ACHN (cell line): ENCODE measurements around the gene PNPO.

Experiments
- DNase-seq: peaks from one replicate; pipeline ENCODE4 v3.0.0-alpha.2; 2015
- in situ Hi-C: cut with HindIII; loops from 2 replicates; pipeline ENCODE4 v1.10.0; 2017; ENCODE audit warnings: low sequenced_read_pairs, low pct_ligation_motif_present, low pct_unique_long_range_greater_than_20kb

PNPO gene

GRCh38 chr17:47941246-47942095, at the start of gene PNPO:
Gene PNPO, plus strand, starts transcription at chr17:47941571. Its CDS starts 105 bp downstream, at chr17:47941676.
- peak; percentile 100 for DNase-seq
- in situ Hi-C loops: no loop called here

GRCh38 chr17:47894498-47895346, 46.6 kb upstream of the PNPO start:
- in situ Hi-C loops: no loop called here
- DNase-seq: no peak

DNA sequence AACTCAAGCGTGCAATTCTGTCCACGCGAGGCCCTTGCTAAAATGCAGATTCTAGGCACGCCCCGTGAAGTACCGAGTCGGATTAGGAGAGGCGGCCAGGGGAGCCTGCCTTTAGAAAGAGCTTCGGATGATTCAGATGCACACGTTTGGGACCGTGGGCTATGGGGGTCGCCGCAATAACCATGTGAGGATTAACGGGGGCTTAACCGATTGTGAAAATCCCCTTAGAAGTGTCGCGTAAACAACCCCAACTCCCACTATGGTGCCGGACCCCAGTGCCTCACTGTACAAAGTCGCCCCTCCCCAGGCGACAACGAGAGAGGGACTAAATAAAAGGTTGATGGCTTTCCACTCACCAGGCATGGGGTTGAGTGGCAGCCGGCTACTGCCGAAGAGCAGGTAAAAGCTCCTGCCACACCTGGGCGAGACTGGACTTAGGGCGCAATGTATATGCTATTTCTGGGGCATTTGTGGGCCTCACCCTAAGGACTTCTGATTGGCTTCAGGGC, 46.0 kb upstream of the PNPO start:
- in situ Hi-C loops: no loop called here
- DNase-seq: peak; percentile 47

DNA sequence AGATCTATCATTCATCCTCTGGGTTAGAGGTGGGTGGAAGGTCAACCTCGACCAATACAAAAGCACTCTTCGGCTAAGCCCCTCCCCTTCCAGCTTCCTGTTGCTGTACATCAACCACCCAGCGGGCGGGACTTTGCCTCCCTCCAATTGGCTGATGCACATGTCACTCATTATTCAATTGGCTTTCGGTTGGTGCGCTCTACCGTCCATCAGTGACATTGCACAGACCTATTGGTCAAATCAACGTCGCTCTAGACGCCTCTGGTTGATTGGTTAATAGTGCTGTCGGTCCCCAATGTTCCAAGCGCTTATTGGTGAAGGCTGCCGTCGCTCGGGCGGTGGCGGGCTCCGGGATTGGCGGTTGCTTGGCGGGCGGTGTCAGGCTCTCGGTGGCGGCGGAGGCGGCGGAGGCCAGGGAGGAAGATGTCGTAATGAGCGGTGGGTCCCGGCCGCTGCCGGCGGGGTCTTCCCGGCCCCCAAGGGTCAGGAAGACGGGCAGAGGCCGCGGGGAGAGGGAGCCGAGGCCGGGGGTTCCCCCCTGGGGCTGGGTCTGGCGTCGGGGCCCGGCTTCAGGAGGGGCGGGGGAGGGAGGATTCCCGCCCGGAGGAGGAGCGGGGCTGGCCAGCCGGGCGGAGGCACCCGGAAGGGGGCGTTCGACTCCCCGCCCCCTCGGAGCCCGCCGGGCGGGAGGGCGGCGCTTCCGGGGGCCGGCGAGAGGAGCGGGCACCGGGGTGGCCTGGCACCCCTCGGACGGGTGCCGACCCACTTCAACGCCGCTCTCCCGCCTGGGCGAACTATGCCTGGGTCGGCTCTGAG, 45.3 kb upstream of the PNPO start, which contains the start of gene SP2:
TSS of gene SP2 (plus strand) at position 381 of the 816 bp plus-strand sequence. CDS start at position 432, 51 bp downstream.
- in situ Hi-C loops: no loop called here

DNA sequence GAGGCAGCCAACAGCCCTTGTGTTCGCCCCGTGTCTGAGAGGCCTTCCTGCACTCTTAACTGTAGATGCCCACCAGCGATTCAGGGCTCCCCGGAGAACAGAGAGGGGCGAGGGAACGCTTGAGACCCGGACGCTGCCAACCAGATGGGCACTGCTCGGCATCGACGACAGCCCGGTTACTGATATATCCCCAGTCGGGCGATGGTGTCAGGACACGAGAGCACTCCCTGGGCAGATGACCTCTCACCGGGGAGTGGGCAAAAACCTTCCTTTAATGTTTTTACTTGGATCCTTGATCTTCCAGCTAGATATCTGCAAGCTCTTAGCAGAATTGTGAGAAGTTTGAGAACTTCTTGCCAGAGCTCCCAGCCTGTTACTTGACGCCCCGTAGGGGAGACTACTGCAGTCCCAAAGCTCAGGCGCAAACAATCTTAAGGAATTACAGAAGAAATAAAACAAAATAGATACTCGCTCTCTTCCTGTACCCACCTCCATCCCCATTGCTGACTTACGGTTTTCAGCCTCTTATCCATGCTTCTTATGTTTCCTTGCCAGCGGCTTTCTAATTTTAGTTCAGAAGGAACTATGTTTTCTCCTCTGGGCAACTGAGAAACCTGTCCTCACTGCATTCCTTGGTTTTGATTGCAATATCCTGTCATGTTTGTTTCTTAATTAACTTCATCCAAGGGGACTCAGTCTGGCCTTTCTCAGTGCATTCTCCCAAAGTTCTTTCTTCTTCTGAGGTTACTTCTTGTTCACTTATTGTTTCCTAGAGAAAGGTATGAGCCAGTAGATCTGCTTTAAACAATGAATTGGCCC, 44.5 kb upstream of the PNPO start:
- no peak for DNase-seq
- in situ Hi-C loops: no loop called here

More for the DNA sequence above, 45.3 kb upstream of the PNPO start, which contains the start of gene SP2:
- peak; percentile 100 for DNase-seq

- in situ Hi-C loops: no loop called here
- no peak for DNase-seq
These were observed 43.8 kb upstream of the PNPO start for GRCh38 chr17:47897561-47897960.

DNA sequence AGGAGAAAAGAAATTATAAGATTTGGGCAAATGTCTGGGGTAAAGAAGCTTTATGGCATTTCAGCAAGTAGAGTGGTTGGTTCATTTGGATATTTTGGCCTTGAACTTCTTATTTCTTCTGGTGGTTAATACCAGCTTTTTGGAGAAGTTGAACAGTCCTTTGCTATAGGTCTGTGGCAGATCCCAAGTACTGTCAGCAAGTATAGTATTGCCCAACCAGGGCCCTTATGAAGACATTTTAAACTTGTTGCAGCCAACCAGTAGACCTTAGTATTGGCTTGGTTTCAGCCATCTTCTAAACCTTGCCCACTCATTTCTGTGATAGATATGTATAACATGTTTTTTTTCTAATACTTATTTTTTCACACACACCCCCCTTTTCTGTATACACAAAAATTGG, 43.1 kb upstream of the PNPO start:
- in situ Hi-C loops: no loop called here
- DNase-seq: no peak

GRCh38 chr17:47899643-47900042, 41.7 kb upstream of the PNPO start:
- no peak for DNase-seq
- in situ Hi-C loops: no loop called here

DNA sequence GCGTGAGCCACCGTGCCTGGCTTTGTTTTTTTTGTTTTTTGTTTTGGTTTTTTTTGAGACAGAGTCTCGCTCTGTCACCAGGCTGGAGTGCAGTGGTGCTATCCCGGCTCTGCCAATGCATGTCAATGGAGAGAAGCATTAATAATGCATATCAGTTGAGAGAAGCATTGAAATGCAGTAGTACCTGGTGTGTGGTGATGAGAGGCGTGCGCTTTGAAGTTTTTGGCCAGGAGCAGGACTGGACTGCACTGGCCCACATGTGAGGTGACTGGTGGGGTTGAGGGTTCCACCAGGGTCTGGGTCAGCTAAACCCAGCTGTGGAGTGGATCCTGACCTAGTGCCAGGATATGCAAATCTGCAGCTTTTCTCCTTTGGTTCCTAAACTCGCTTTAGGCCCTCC, 39.9 kb upstream of the PNPO start:
- DNase-seq: no peak
- in situ Hi-C loops: no loop called here

- DNase-seq: no peak
- in situ Hi-C loops: no loop called here
These were observed 39.2 kb upstream of the PNPO start for GRCh38 chr17:47902039-47902744.

GRCh38 chr17:47905221-47905733, 36.1 kb upstream of the PNPO start:
- in situ Hi-C loops: no loop called here
- peak; percentile 50 for DNase-seq

GRCh38 chr17:47906443-47906842, 34.9 kb upstream of the PNPO start:
- DNase-seq: no peak
- in situ Hi-C loops: no loop called here

DNA sequence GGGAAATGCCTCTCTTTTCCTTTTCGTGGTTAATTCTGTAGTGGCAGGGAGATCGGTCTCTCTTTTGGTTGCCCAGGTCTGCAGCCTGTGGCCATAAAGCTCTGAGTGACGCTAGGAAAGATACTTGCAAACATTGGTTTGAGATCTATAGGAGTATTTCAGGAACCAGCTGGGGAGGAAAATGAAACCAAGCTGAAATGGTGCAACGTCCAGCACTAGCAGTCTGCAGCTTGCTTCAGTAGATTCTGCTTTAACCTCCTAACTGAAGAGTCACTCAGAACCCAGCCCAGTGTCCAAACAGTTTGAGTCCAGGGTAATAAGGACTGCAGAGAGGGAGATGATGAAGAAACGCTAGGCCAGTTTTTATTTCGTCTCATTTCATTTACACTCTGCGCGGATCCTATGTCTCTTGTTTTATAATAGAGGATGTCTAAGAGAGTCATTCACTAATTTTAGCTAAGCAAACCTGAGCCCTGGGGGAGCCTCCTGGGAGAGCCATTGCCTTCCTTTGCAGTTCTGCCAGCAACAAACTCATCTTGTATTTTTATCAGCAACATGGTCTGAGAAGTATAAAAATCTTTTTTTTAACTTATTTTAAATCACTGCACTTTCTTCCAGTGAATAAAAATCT, 33.3 kb upstream of the PNPO start:
- no peak for DNase-seq
- in situ Hi-C loops: no loop called here

- in situ Hi-C loops: no loop called here
- no peak for DNase-seq
These were observed 28.3 kb upstream of the PNPO start for GRCh38 chr17:47913050-47913449.

DNA sequence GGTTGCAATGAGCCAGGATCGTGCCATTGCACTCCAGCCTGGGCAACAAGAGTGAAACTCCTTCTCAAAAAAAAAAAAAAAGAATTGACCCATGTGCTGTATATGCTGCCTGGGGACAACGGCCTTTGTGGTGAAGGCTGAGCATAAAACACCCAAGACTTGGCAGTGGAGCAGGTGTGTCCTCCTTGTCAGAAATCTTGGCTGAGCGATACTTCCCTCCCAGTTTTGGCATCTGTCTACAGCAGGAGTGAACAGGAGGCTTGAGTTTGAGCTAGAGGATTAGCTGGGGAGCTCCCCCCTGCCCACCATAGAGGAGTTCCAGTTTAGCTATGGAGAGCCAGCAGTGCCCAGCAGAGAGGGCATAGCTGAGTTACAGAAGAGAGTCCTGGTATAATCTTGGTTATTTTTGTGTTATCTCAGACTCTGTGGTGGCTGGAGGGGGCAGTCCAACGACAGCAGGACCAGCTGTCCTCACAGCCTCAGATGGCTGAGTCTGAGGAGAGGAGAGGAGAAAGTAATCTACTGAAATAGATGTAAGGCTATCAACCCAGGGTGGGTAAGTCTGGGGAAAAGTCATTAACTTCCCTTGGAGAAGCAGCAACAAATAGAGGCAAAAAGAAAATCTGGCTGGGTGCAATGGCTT, 26.9 kb upstream of the PNPO start:
- in situ Hi-C loops: no loop called here
- no peak for DNase-seq

DNA sequence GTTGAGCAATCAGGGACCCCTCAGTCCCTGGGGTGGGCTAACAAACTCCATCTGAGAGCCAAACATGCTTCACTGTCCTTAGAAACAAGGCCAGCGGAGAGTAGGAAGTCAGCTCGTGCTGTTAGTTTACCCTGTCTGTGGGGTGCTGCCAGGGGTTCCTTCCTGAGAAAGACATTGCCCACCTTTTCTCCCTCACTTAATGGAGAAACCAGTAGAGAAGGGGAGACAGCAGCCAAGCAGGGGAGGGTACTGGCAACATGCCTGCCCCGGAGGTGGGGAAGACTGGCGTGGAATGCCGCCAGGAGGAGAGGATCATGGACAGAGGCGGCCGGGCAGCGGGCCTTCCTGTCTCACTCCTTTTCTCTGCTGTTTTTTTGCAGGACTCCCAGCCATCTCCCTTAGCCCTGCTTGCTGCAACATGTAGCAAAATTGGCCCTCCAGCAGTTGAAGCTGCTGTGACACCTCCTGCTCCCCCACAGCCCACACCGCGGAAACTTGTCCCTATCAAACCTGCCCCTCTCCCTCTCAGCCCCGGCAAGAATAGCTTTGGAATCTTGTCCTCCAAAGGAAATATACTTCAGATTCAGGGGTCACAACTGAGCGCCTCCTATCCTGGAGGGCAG, 25.5 kb upstream of the PNPO start:
- DNase-seq: no peak
- in situ Hi-C loops: no loop called here
